Mesenchymal stem cell (in vitro differentiated cells and primary cell): ENCODE results near the gene PTTG2.

Source experiments
- DNase-seq: peaks from one replicate; pipeline ENCODE4 v3.0.0-alpha.2; 2013
- H2AFZ ChIP-seq: one replicate; pipeline ENCODE4 v1.6.1; 2013; ENCODE audit warnings: low read depth, mild to moderate bottlenecking, control low read depth, inconsistent platforms, low read length, moderate library complexity
- H2AK5ac ChIP-seq: 2 replicates; pipeline ENCODE4 v1.6.1; 2013; ENCODE audit warnings: low read length, moderate library complexity, mild to moderate bottlenecking, inconsistent platforms; ENCODE audit not compliant: severe bottlenecking
- H2BK120ac ChIP-seq: one replicate; pipeline ENCODE4 v1.6.1; 2013; ENCODE audit warnings: low read depth, mild to moderate bottlenecking, inconsistent platforms, low read length, moderate library complexity
- H2BK12ac ChIP-seq, 2 experiments: one replicate each; pipeline ENCODE4 v1.6.1; 2013; ENCODE audit warnings: inconsistent platforms in 2 of 2, low read length in 2 of 2, mild to moderate bottlenecking in 2 of 2, moderate library complexity in 2 of 2, control low read depth in 1 of 2
- H2BK15ac ChIP-seq: one replicate; pipeline ENCODE4 v1.6.1; 2013; ENCODE audit warnings: mild to moderate bottlenecking, low read depth, inconsistent platforms; ENCODE audit not compliant: poor library complexity, severe bottlenecking
- H2BK5ac ChIP-seq: 2 replicates; pipeline ENCODE4 v1.6.1; 2013; ENCODE audit warnings: low read depth, mild to moderate bottlenecking, low read length, control low read depth, inconsistent platforms; ENCODE audit not compliant: poor library complexity, severe bottlenecking
- H3K14ac ChIP-seq, 2 experiments: one replicate each; pipeline ENCODE4 v1.6.1; 2013; ENCODE audit warnings: inconsistent platforms in 2 of 2, low read length in 2 of 2, control low read depth in 1 of 2, mild to moderate bottlenecking in 1 of 2, moderate library complexity in 1 of 2
- H3K18ac ChIP-seq, 2 experiments: one replicate each; pipeline ENCODE4 v1.6.1; 2013; ENCODE audit warnings: inconsistent platforms in 2 of 2, low read length in 2 of 2, control low read depth in 1 of 2, low read depth in 1 of 2, mild to moderate bottlenecking in 1 of 2
- H3K23ac ChIP-seq, 2 experiments: one replicate each; pipeline ENCODE4 v1.6.1; 2013; ENCODE audit warnings: inconsistent platforms in 2 of 2, low read length in 2 of 2, mild to moderate bottlenecking in 2 of 2, moderate library complexity in 2 of 2, control low read depth in 1 of 2
- H3K27ac ChIP-seq: 2 replicates; pipeline ENCODE4 v1.5.1; 2013; ENCODE audit warnings: mild to moderate bottlenecking, moderate library complexity, low read length, control low read depth, inconsistent platforms; ENCODE audit not compliant: poor library complexity, severe bottlenecking
- H3K27me3 ChIP-seq, 2 experiments: 2 replicates each; pipeline versions ENCODE4 v1.6.1 to v1.7.0; 2013; ENCODE audit warnings: low read length in 2 of 2, mild to moderate bottlenecking in 2 of 2, moderate library complexity in 2 of 2, control low read depth in 1 of 2, inconsistent platforms in 1 of 2; ENCODE audit not compliant: control insufficient read depth in 1 of 2, insufficient read depth in 1 of 2
- H3K36me3 ChIP-seq, 2 experiments: 2 replicates each; pipeline versions ENCODE4 v1.6.1 to v1.7.0; 2013; ENCODE audit warnings: low read length in 2 of 2, control low read depth in 1 of 2, inconsistent platforms in 1 of 2, low read depth in 1 of 2, mild to moderate bottlenecking in 1 of 2; ENCODE audit not compliant: insufficient read depth in 2 of 2, control insufficient read depth in 1 of 2
- H3K4ac ChIP-seq, 2 experiments: one replicate each; pipeline ENCODE4 v1.6.1; 2013; ENCODE audit warnings: inconsistent platforms in 2 of 2, low read length in 2 of 2, mild to moderate bottlenecking in 2 of 2, moderate library complexity in 2 of 2, control low read depth in 1 of 2, low read depth in 1 of 2
- H3K4me1 ChIP-seq: 2 replicates; pipeline ENCODE4 v1.6.1; 2013; ENCODE audit warnings: low read depth, low read length, control low read depth; ENCODE audit not compliant: control insufficient read depth, insufficient read depth
- H3K4me2 ChIP-seq: 2 replicates; pipeline ENCODE4 v1.6.1; 2013; ENCODE audit warnings: low read length, mild to moderate bottlenecking, inconsistent platforms; ENCODE audit not compliant: poor library complexity, severe bottlenecking
- H3K4me3 ChIP-seq, 2 experiments: 2 replicates each; pipeline versions ENCODE4 v1.5.1 to v1.7.0; 2013; ENCODE audit warnings: low read length in 2 of 2, mild to moderate bottlenecking in 2 of 2, control low read depth in 1 of 2, low read depth in 1 of 2; ENCODE audit not compliant: insufficient read depth in 1 of 2
- H3K79me1 ChIP-seq: replicated peaks from 2 replicates; pipeline ENCODE4 v1.6.1; 2013; ENCODE audit warnings: mild to moderate bottlenecking, control low read depth, low read length, inconsistent platforms; ENCODE audit not compliant: poor library complexity, severe bottlenecking
- H3K9ac ChIP-seq: 2 replicates; pipeline ENCODE4 v1.7.0; 2013; ENCODE audit warnings: mild to moderate bottlenecking, low read length, moderate library complexity
- H3K9me3 ChIP-seq: 2 replicates; pipeline ENCODE4 v1.7.0; 2013; ENCODE audit warnings: mild to moderate bottlenecking, low read length; ENCODE audit not compliant: control insufficient read depth
- H4K8ac ChIP-seq: one replicate; pipeline ENCODE4 v1.6.1; 2013; ENCODE audit warnings: inconsistent platforms, mild to moderate bottlenecking, low read length, moderate library complexity
- H4K91ac ChIP-seq: one replicate; pipeline ENCODE4 v1.6.1; 2013; ENCODE audit warnings: mild to moderate bottlenecking, low read length, inconsistent platforms
- WGBS: methylation state at CpG from one replicate; pipeline ENCODE4 v1.1.7; 2013; ENCODE audit warnings: mixed read lengths; 5-methylcytosine and 5-hydroxymethylcytosine counted together

The PTTG2 gene

GRCh38 chr4:37976507-37976906 lies 16.3 kb downstream of the PTTG2 start:
- H3K23ac ChIP-seq: no peak overlapping the region
- H3K14ac ChIP-seq: no peak overlapping the region

GRCh38 chr4:37976991-37977470 lies 16.8 kb downstream of the PTTG2 start:
- Histone ChIP-seq H4K8ac (peak overlapping the region; percentile 41), H3K27me3 (no peaks in the 10 kb centered on the region), H3K79me1 (peaks cover 8% of the 10 kb centered on the region), H2BK12ac (no peak overlapping the region), H3K23ac (no peak overlapping the region), H3K9ac (peak overlapping the region; percentile 77), H2BK15ac (peak overlapping the region; percentile 98), H3K4ac (peak overlapping the region in 1 of 2 experiments; percentile 93), H2AK5ac (no peak overlapping the region), H3K18ac (peak overlapping the region; percentile 83 to 87), H3K14ac (no peak overlapping the region), H3K4me2 (peak overlapping the region; percentile 80), H2BK120ac (peak overlapping the region; percentile 94), H4K91ac (no peak overlapping the region), H3K9me3 (no peaks in the 10 kb centered on the region), H2AFZ (peak overlapping the region; percentile 69), H3K4me1 (peaks cover 7% of the 10 kb centered on the region), H2BK5ac (peak overlapping the region; percentile 73), H3K27ac (peak overlapping the region; percentile 60), H3K36me3 (no peaks in the 10 kb centered on the region), H3K4me3 (peak overlapping the region; percentile 80 to 89)
- WGBS: 0% methylated on average over 19 of the region's 50 CpGs
- DNase-seq: peak; percentile 76

More at GRCh38 chr4:37976507-37976906, 16.3 kb downstream of the PTTG2 start:
- Histone ChIP-seq H3K36me3 (no peaks in the 10 kb centered on the region), H2BK120ac (no peak overlapping the region), H3K4ac (no peak overlapping the region), H3K4me2 (peak overlapping the region; percentile 80), H3K79me1 (peaks cover 8% of the 10 kb centered on the region), H3K4me3 (peak overlapping the region in 1 of 2 experiments; percentile 75), H3K4me1 (peaks cover 5% of the 10 kb centered on the region), H2BK12ac (no peak overlapping the region), H4K8ac (no peak overlapping the region), H2BK15ac (no peak overlapping the region), H3K18ac (no peak overlapping the region), H3K27ac (peak overlapping the region; percentile 60), H2AK5ac (no peak overlapping the region), H2BK5ac (no peak overlapping the region), H4K91ac (no peak overlapping the region), H3K27me3 (no peaks in the 10 kb centered on the region), H2AFZ (no peak overlapping the region), H3K9me3 (no peaks in the 10 kb centered on the region), H3K9ac (peak overlapping the region; percentile 74)
- 70% methylated on average over 2 of the region's 3 CpGs for WGBS
- DNase-seq: no peak

DNA sequence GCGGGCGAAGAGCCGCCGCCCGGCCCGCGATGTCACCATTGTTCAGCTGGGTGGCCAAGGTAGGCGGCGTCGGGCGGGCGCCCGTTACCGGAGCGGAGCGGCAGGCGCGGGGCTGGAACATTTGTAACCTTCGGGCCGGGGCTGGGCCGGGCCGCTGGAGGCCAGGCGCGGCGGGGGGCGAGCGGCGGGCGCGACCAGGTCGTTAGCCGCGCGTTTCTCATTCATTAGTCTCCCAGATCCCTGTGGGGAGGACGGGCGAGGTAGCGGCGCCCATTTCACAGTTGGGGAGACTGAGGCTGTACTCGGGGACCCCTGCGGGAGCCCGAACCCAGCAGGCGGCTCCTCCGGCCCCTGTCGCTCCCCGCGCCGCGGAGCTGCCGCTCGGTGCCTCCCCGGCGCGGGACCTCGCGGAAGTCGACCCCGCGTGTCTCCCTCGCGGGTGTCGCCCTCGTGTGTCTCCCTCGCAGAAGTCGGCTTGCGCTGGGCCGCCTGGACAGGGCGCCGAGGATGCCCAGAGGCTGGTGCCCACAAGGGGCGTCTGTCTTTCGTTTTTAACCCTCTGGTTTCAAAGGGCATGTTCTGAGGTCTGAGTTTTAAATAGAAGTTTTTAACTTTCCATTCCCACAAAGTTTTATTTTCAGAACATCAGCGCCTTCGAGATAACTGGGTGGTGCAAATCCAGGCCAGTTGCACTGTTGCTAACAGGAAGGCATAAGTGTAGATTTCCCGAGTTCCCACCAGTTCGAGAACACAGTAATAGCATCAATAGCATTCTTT lies 17.5 kb downstream of the PTTG2 start:
- 2% methylated on average over 40 of the region's 74 CpGs for WGBS

DNA sequence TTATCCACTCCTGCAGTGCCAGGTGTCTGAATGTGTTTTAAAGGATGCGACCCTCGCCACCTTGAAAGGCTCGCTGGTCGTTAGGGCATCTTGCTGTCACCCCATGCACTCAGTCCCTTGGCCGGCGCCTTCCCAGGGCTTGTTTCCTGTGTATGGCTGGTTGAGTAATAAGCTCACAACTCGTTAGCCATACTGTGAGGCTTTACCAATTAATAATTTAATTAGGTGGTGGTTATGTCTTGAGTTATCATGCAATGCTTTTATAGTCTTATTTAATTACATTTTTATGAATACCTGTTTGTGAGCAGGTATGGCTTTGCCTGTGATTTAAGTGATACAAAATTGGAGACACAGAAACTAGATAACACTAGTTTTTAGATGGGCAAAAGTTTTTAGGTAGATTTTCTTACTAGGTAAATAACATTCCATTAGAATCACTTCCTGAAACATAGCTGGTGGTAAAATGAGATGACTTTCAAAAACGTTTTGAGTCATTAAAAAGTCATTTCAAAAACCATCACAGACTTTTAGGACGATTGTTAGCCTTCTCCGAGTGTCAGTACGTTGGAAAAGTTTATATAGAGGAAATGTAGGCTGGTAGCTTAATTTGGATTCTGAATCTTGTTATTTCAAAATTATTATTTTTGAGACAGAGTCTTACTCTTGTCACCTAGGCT lies 18.2 kb downstream of the PTTG2 start:
- peak overlapping the region; percentile 77 for H3K9ac ChIP-seq
- no peak overlapping the region for H3K23ac ChIP-seq
- H3K4me3 ChIP-seq: peak overlapping the region; percentile 21 to 80
- no peak overlapping the region for H2BK5ac ChIP-seq
- no peak overlapping the region for H3K14ac ChIP-seq
- H3K9me3 ChIP-seq: no peaks in the 10 kb centered on the region
- H3K4ac ChIP-seq: no peak overlapping the region
- WGBS: 40% methylated on average over 9 of the region's 11 CpGs
- H3K27ac ChIP-seq: peak overlapping the region; percentile 0
- no peak overlapping the region for H4K91ac ChIP-seq
- peak overlapping the region; percentile 1 to 56 for H3K18ac ChIP-seq
- H3K4me2 ChIP-seq: peak overlapping the region; percentile 60
- no peaks in the 10 kb centered on the region for H3K36me3 ChIP-seq
- H2AFZ ChIP-seq: peak overlapping the region; percentile 60
- H2BK12ac ChIP-seq: no peak overlapping the region
- DNase-seq: no peak
- H3K27me3 ChIP-seq: no peaks in the 10 kb centered on the region
- no peak overlapping the region for H4K8ac ChIP-seq
- no peak overlapping the region for H2BK15ac ChIP-seq
- H2AK5ac ChIP-seq: no peak overlapping the region
- H3K79me1 ChIP-seq: peaks cover 9% of the 10 kb centered on the region
- H3K4me1 ChIP-seq: peaks cover 9% of the 10 kb centered on the region
- H2BK120ac ChIP-seq: no peak overlapping the region

More for the DNA sequence above, 17.5 kb downstream of the PTTG2 start:
- peak overlapping the region; percentile 0 for H3K27ac ChIP-seq
- H3K9me3 ChIP-seq: no peaks in the 10 kb centered on the region
- H2BK12ac ChIP-seq: peak overlapping the region in 1 of 2 experiments; percentile 88
- H2AFZ ChIP-seq: peak overlapping the region; percentile 69
- H3K27me3 ChIP-seq: no peaks in the 10 kb centered on the region
- peak overlapping the region; percentile 74 to 93 for H3K4ac ChIP-seq
- H3K4me1 ChIP-seq: peaks cover 7% of the 10 kb centered on the region
- no peaks in the 10 kb centered on the region for H3K36me3 ChIP-seq
- peak; percentile 76 for DNase-seq
- no peak overlapping the region for H2AK5ac ChIP-seq
- peak overlapping the region; percentile 94 for H2BK120ac ChIP-seq
- H4K91ac ChIP-seq: no peak overlapping the region
- H3K23ac ChIP-seq: peak overlapping the region in 1 of 2 experiments; percentile 78
- H3K9ac ChIP-seq: peak overlapping the region; percentile 77
- H2BK5ac ChIP-seq: peak overlapping the region; percentile 73
- peak overlapping the region; percentile 83 to 87 for H3K18ac ChIP-seq
- peak overlapping the region; percentile 80 to 89 for H3K4me3 ChIP-seq
- peak overlapping the region; percentile 98 for H2BK15ac ChIP-seq
- H4K8ac ChIP-seq: no peak overlapping the region
- H3K79me1 ChIP-seq: peaks cover 8% of the 10 kb centered on the region
- H3K14ac ChIP-seq: peak overlapping the region in 1 of 2 experiments; percentile 29
- H3K4me2 ChIP-seq: peak overlapping the region; percentile 60
